Daoy (cell line): ENCODE measurements around the gene KCNMA1. TPM values are rescaled to one million over a fixed set of nuclear protein-coding genes. Genes with fewer than 3 reads are reported as not detected.
"Not testable (repeated sequence)": the region's sequence is repeated elsewhere in the genome, so short reads cannot be mapped to it uniquely, and the experiment has no call there.

ENCODE experiments used
- DNase-seq: peaks from one replicate; pipeline ENCODE4 v3.0.0-alpha.2; 2015; ENCODE audit warnings: low read depth
- total RNA-seq: library from RNA; depleted of rRNA; stranded (reverse); fragments of >200 nt; shearing (Covaris generic); gene quantifications from 2 replicates; pipeline ENCODE4 v1.2.3, GENCODE V29; 2014

The KCNMA1 gene
- total RNA-seq, 1 experiment from 2014 or later, result 28.8 TPM

- peak; percentile 22 for DNase-seq
These were observed 32.7 kb downstream of the KCNMA1 start for GRCh38 chr10:77604941-77605351.

DNA sequence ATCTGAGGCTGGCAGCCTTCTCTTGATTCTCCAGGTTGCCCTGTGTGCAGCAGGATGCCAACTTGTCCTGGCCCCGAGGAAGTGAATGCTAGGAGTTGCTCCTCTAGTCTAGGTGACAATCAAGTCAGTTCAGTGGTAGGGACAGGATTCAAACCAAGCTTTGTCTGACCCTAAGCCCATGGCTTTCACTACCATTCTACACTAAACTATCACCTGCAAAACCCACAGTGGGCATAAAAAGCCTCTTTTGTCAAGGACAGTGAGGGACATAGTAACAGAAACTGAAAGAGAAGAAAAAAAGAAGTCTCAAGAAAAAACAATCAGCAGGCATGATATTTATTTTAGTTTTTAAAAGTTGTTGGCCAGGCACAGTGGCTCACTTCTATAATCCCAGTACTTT, 33.5 kb downstream of the KCNMA1 start:
- DNase-seq, result no peak

- peak; percentile 42 for DNase-seq
These were observed 34.1 kb downstream of the KCNMA1 start for GRCh38 chr10:77603534-77603927.

DNA sequence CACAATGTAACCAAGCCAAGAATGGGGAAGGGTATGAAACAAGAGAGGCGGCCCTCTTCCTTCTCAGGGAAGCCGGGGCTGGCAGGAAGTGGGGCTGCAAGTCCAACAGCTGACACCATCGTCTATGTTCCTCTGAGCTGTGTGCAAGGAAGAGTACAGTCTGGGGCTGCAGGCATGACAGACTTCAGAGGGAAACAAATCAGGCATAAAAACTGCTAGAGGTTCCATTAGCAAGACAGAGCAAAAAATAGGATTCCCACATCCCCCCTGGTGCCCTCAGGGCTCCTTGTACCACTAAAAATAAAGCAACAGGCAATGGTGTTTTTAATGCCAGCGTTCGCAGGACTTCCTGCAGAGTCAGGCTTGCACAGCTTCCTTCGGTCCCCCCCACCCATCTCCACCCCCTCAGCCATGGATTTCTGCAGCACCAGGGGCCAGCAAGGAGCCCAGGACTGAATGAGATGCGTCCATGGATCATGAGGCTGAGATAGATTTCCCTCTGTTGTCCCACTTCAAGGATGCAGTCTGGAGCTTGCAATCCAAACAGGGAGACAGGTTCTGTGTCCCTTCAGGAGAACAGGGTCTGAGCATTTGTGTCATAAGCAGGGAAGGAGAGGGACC, 34.6 kb downstream of the KCNMA1 start:
- no peak for DNase-seq

DNA sequence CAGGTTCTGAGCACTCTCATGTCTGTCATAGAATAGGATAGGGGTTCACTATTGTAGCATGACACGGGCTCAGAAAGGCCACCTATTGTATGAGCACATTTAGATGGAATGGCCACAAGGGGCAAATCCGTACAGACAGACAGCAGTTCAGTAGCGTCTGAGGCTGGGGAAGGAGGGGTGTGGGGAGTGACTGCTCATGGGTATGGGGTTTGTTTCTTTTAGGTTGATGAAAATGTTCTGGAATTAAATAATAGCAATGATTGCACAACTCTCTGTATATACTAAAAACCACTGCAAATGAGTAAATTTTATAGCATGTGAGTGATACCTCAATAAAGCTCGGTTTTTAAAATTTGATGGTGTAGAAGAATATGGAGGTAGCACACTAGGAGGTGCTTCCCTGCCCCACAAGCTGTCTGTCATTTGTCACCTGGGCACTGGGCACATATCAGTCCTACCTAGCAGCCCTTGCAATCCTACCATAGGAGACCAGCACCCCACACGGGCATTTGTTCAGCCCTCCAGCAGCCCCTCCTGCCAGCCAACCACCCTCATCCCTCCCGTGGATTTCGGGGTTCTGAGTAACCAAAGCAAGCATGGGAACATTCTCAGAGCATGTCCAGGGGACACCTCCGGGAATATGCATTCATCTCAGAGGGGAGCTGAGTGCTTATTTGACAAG, 35.2 kb downstream of the KCNMA1 start:
- DNase-seq, result no peak

DNA sequence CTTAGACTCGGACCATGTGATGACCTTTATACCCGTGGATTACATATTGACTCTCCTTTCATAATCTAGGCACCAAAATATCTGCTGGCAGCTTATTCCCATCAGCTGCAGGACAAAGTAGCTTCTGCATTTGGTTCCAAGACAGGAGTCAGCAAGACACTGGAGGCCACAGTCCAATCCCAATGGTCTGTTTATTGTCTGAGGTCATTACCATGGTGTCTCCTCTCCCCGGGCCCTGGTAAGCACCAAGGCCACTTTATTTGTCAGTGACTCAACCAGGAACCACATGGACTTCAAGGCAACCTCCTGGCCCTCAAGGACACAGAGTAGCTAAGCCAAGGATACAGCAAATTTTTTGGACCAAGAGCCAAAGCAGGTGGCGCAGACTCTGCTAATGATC, 36.1 kb downstream of the KCNMA1 start:
- no peak for DNase-seq

GRCh38 chr10:77600640-77601039, 37.0 kb downstream of the KCNMA1 start:
- no peak for DNase-seq

DNA sequence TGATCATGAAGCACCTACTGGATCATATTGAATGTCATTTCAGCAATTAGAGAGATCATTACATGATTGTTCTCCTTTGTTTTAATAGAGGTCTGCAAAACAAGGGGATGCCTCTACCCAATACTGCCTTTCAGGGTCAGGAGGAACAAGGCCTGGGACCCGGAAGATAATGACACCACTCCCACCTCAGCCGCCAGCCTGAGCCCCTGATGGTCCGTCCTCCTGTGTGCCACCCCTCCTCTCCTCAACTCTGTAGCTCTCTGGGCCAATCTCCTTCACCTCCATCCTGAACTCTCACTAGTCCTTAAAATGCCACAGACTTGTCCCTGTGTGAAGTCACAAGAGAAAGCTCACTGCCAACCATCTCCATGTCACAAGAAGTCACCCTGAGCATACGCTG, 38.0 kb downstream of the KCNMA1 start:
- no peak for DNase-seq

- no peak for DNase-seq
These were observed 39.0 kb downstream of the KCNMA1 start for GRCh38 chr10:77598606-77599005.

DNA sequence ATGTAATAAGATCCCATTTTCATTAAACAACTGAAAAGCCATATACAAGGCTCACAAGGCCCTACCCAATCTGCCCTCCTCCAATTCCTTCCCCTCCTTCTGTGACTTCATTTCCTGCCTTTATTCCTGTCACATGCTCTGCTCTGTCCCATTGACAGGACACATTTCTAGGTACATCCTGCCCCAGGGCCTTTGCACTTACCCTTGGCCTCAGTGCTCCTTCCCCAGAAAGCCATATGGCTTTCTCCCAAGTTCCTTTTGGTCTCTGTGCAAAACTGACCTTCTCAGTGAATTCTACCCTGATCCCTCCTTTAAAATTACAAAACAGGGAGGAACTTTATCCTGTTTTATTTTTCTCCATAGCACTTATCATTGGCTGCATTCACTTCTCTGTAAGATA, 40.0 kb downstream of the KCNMA1 start:
- no peak for DNase-seq

DNA sequence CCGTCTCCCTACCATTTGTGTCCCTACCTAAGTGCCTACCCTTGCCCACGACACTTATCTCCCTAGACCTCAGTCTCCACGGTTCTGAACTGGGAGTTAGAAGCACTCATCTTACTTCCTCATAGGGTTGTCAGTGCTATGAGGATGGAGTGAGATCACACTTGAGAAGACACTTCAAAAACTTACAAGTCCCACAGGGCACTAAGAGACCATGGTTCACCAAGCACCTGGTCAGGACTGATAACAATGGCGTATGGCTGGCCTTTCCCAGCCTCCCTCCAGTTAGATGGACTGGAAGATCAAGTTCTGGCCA, 43.2 kb downstream of the KCNMA1 start:
- no peak for DNase-seq

DNA sequence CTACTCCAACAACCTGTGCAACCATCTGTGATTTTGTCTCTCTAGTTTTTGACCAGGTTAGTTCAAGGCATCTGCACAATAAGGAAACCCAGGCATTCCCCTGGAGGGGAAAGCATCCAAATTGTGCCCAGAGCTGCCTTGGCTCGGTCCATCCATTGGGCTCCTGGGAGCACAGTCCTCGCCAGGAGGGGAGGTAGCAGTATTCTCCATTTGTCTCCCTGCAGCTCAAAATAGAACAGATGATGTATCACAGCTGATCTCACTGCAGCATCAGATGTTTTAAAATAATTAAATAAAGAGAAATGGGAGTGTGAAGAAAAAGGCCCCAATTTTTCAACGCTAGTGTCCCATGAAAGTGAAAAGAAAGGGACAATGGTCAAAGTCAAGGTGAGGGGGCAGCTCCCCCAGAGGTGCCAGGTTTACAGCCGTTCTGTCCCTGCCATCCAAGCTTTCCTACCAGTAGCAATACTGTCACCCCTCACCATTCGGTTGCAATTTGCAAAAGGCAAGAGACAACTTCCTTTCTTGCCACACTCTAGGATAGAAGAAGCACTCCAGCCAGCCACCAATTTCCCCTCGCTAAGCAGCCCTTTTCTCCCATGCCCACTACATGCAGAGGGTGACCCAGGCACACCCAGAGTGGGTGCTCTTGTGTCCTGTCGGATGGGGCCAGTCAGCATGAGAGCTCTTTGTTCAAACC, 43.7 kb downstream of the KCNMA1 start:
- DNase-seq, result no peak

- DNase-seq, result peak; percentile 93
These were observed 44.5 kb downstream of the KCNMA1 start for GRCh38 chr10:77592946-77593636.

DNA sequence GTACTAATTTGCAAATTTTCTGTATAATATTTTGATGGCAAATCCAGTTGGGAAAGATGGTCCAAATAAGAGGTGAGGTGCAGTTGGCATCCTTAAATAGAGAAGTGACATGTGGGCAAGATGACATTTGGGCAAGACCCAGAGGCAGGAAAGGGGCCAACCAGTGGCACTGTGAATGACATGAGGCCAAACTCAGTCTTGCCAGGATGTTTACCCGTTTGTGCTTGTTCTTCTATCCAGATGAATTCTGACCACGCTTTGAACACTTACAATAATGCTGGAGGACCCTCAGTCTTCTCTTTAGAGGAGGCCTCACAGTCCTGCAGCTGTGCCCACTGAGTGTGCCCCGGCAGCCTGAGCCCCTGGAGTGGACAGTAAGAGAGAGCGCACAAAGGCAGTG, 45.1 kb downstream of the KCNMA1 start:
- DNase-seq, result no peak

DNA sequence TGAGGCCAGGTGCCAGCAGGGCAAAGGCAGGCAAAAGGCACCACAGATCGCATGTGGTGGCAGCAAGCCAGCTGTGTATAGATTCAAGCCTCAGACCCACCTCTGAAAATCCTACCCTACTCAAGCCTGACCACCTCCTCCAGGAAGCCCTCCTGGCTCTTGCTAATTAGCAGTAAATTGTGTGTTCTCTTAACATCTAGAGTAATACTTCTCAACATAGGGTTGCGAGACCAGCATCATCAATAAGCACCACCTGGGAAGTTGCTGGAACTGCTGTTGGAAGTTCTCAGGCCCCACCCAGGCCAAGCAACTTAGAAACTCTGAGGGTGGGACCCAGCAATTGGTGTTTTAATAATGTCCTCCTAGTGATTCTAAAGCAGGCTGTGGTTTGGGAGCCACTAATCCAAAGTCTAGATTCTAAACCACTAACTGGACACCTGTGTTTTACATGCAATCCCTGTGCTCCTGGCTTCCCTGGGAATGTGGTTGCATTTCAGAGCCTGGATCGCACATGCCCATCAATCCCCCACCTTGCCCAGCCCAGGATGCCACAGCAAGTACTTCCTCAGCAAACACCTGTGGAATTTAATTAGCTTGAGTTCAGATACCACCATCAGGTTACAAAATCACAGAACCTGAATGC, 46.2 kb downstream of the KCNMA1 start:
- DNase-seq, result no peak

- no peak for DNase-seq
These were observed 47.0 kb downstream of the KCNMA1 start for GRCh38 chr10:77590344-77591237.

- not testable (repeated sequence) for DNase-seq
These were observed 47.9 kb downstream of the KCNMA1 start for GRCh38 chr10:77589703-77590102.

DNA sequence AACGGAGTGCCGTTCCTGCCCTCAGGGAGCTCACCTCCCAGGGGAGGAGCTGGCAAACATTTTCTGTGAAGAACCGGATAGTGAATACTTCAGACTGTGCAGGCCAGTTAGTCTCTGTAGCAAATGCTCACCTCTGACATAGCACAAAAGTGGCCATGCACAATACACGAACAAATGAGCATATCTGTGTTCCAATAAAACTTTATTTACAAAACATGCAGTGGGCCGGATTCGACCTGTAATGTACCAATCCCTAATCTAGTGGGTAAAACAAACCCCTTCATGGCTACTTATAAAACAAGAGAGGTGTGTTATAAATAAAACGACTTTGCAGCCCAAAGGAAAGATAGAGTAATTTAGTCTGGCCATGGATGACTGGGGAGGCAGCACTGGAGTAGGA, 48.7 kb downstream of the KCNMA1 start:
- no peak for DNase-seq

GRCh38 chr10:77587416-77587790, 50.2 kb downstream of the KCNMA1 start:
- no peak for DNase-seq

- no peak for DNase-seq
These were observed 50.7 kb downstream of the KCNMA1 start for GRCh38 chr10:77586719-77587415.

DNA sequence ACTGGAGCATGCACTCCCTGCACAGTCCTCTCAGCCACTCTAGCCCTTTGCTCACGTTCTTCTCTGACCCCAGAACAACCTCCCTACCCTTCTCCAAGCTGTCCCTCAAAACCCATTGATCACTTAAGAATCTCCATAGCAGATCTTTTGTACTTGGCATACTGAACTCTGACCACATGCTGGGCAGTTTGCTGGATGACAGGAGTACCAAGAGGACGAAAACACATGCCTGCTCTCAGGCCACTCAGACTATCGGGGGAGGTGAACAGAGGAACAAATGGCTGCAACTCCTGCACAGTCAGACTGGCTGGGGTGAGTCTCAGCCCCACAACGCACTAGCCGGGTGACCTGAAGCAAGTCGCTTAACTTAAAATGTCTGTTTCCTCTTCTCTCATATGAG, 52.7 kb downstream of the KCNMA1 start:
- DNase-seq, result no peak
